Common myeloid progenitor, CD34-positive (primary cell): ENCODE measurements around the gene ZNF208.
"Not testable (repeated sequence)": the region's sequence is repeated elsewhere in the genome, so short reads cannot be mapped to it uniquely, and the experiment has no call there.

Source experiments
- CTCF ChIA-PET: fragments of 350-600 bp; sonication (Branson Sonifier 250); formaldehyde crosslinking; loops from one replicate; lab custom pipeline; 2021; ENCODE audit warnings: antibody characterized with exemption; lab: Charles Lee
- POLR2A ChIA-PET: fragments of 350-600 bp; sonication (Branson Sonifier 250); formaldehyde crosslinking; loops from one replicate; lab custom pipeline; 2021; ENCODE audit warnings: antibody characterized with exemption; lab: Charles Lee
- DNase-seq, 3 donors: peaks; one replicate each; pipeline versions ENCODE4 v3.0.0 to v3.0.0-alpha.2; 2013
- H3K27ac ChIP-seq, 2 experiments: 1 replicate in 1 of 2; 2 replicates in 1 of 2; pipeline ENCODE4 v1.7.0; 2013; ENCODE audit warnings: inconsistent platforms in 2 of 2, low read length in 2 of 2, mild to moderate bottlenecking in 2 of 2, low read depth in 1 of 2, moderate library complexity in 1 of 2; ENCODE audit not compliant: severe bottlenecking in 2 of 2, insufficient read depth in 1 of 2, poor library complexity in 1 of 2
- H3K27me3 ChIP-seq, 5 experiments: replicated peaks in 2 of 5; 1 replicate in 3 of 5; 2 replicates in 2 of 5; pipeline versions ENCODE4 v1.6.1 to v1.7.0; 2013; ENCODE audit warnings: low read length in 4 of 5, mild to moderate bottlenecking in 2 of 5, moderate library complexity in 2 of 5, inconsistent platforms in 1 of 5; ENCODE audit not compliant: insufficient read depth in 5 of 5, control insufficient read depth in 4 of 5
- H3K36me3 ChIP-seq, 4 experiments: 1 replicate in 2 of 4; 2 replicates in 2 of 4; pipeline versions ENCODE4 v1.6.1 to v1.7.0; 2013; ENCODE audit warnings: low read length in 3 of 4, control low read depth in 1 of 4, mild to moderate bottlenecking in 1 of 4; ENCODE audit not compliant: control insufficient read depth in 4 of 4, insufficient read depth in 4 of 4
- H3K4me1 ChIP-seq, 4 experiments: 1 replicate in 3 of 4; 2 replicates in 1 of 4; pipeline versions ENCODE4 v1.6.1 to v1.7.1; 2013; ENCODE audit warnings: low read length in 3 of 4, mild to moderate bottlenecking in 3 of 4, control low read depth in 1 of 4, inconsistent platforms in 1 of 4, moderate library complexity in 1 of 4; ENCODE audit not compliant: control insufficient read depth in 4 of 4, insufficient read depth in 4 of 4; ENCODE audit errors: control extremely low read depth in 1 of 4
- H3K4me3 ChIP-seq, 7 experiments: 1 replicate in 4 of 7; 2 replicates in 3 of 7; pipeline versions ENCODE4 v1.5.1 to v1.7.0; 2013; ENCODE audit warnings: mild to moderate bottlenecking in 7 of 7, low read length in 6 of 7, moderate library complexity in 6 of 7, inconsistent platforms in 2 of 7, low read depth in 2 of 7, control low read depth in 1 of 7; ENCODE audit not compliant: insufficient read depth in 4 of 7, control insufficient read depth in 1 of 7; ENCODE audit errors: extremely low read depth in 1 of 7
- H3K9me3 ChIP-seq, 5 experiments: 1 replicate in 4 of 5; 2 replicates in 1 of 5; pipeline versions ENCODE4 v1.6.1 to v1.7.1; 2013; ENCODE audit warnings: low read length in 4 of 5, mild to moderate bottlenecking in 2 of 5, inconsistent platforms in 1 of 5, low read depth in 1 of 5, moderate library complexity in 1 of 5; ENCODE audit not compliant: control insufficient read depth in 4 of 5, insufficient read depth in 2 of 5; ENCODE audit errors: control extremely low read depth in 1 of 5
- WGBS: methylation state at CpG from one replicate; pipeline ENCODE4 v1.1.5; 2013; ENCODE audit not compliant: insufficient coverage; 5-methylcytosine and 5-hydroxymethylcytosine counted together

Gene ZNF208

GRCh38 chr19:21891086-21891485, 119.7 kb downstream of the ZNF208 start:
- Histone ChIP-seq H3K27ac (no peak overlapping the region), H3K4me3 (no peak overlapping the region), H3K9me3 (peaks cover 0 to 2% (median 0%) of the 10 kb centered on the region in 5 experiments), H3K4me1 (no peaks in the 10 kb centered on the region), H3K27me3 (no peaks in the 10 kb centered on the region), H3K36me3 (no peaks in the 10 kb centered on the region)
- ChIA-PET POLR2A (no interaction called here), CTCF (no interaction called here)
- WGBS: 100% methylated on average over 1 of the region's 1 CpG
- no peak for DNase-seq

GRCh38 chr19:21890017-21890416, 120.7 kb downstream of the ZNF208 start:
- DNase-seq: peak; percentile 2 to 24 (median 20)

GRCh38 chr19:21885516-21885915, 125.2 kb downstream of the ZNF208 start:
- WGBS: no CpG with 5 or more reads among the region's 2 CpGs
- H3K4me1 ChIP-seq, H3K9me3 ChIP-seq, CTCF ChIA-PET, H3K27ac ChIP-seq, H3K27me3 ChIP-seq, H3K36me3 ChIP-seq, POLR2A ChIA-PET, H3K4me3 ChIP-seq, DNase-seq: not testable (repeated sequence)

More at GRCh38 chr19:21890017-21890416, 120.7 kb downstream of the ZNF208 start:
- H3K4me3 ChIP-seq, H3K4me1 ChIP-seq, H3K9me3 ChIP-seq, H3K27me3 ChIP-seq, H3K36me3 ChIP-seq, POLR2A ChIA-PET, CTCF ChIA-PET, H3K27ac ChIP-seq: not testable (repeated sequence)
- 9% methylated on average over 4 of the region's 9 CpGs for WGBS

- CTCF ChIA-PET, DNase-seq, POLR2A ChIA-PET, H3K27ac ChIP-seq, H3K4me3 ChIP-seq, H3K9me3 ChIP-seq, H3K27me3 ChIP-seq, H3K4me1 ChIP-seq, H3K36me3 ChIP-seq: not testable (repeated sequence)
- WGBS: 96% methylated on average over 7 of the region's 8 CpGs
Measured at GRCh38 chr19:21884786-21885185, 126.0 kb downstream of the ZNF208 start.

GRCh38 chr19:21883516-21883915, 127.2 kb downstream of the ZNF208 start:
- Histone ChIP-seq H3K4me1 (no peaks in the 10 kb centered on the region), H3K36me3 (no peaks in the 10 kb centered on the region), H3K27ac (no peak overlapping the region), H3K27me3 (no peaks in the 10 kb centered on the region), H3K9me3 (peaks cover 0 to 5% (median 0%) of the 10 kb centered on the region in 5 experiments), H3K4me3 (no peak overlapping the region)
- ChIA-PET CTCF (no interaction called here), POLR2A (no interaction called here)
- no peak for DNase-seq
- 91% methylated on average over 9 of the region's 10 CpGs for WGBS
